ENCODE measurements around the gene HJURP. TPM values are rescaled to one million over a fixed set of nuclear protein-coding genes. Genes with fewer than 3 reads are reported as not detected.
A peak's percentile ranks its signal among the peaks of the same experiment; 100 is the strongest.
"Not testable (repeated sequence)": the region's sequence is repeated elsewhere in the genome, so short reads cannot be mapped to it uniquely, and the experiment has no call there.

Gene HJURP
- polyA plus RNA-seq (ENCODE audit: low read depth in 6 of 6), result not detected

- Mint-ChIP-seq H3K27me3 (peaks cover 0 to 18% (median 11%) of the 10 kb centered on the region in 3 donors), H3K9me3 (no peaks in the 10 kb centered on the region), H3K4me1 (peaks cover 8 to 20% (median 15%) of the 10 kb centered on the region in 3 donors), H3K36me3 (no peaks in the 10 kb centered on the region), H3K4me3 (peak within 1 kb of the TSS; percentile 86 to 99 (median 94)), H3K27ac (peak within 1 kb of the TSS in 4 of 6 donors; percentile 43 to 95 (median 67))
- ATAC-seq (ENCODE audit: low read depth in 2 of 2) (peak; percentile 98), DNase-seq (peak; percentile 88)
Observed at GRCh38 chr2:233854241-233854981, at the start of gene HJURP. Gene HJURP, minus strand, starts transcription at chr2:233854535. Its CDS starts 35 bp downstream, at chr2:233854500.

- Mint-ChIP-seq H3K27me3 (peaks cover 26 to 51% (median 32%) of the 10 kb centered on the region in 3 donors), H3K9me3 (no peaks in the 10 kb centered on the region), H3K4me3 (no peak overlapping the region), H3K27ac (no peak overlapping the region), H3K36me3 (no peaks in the 10 kb centered on the region), H3K4me1 (peaks cover 0 to 8% (median 0%) of the 10 kb centered on the region in 3 donors)
- ATAC-seq (ENCODE audit: low read depth in 2 of 2) (no peak), DNase-seq (no peak)
Observed at GRCh38 chr2:233901884-233902283, 47.5 kb upstream of the HJURP start.

GRCh38 chr2:233901367-233901766, 47.0 kb upstream of the HJURP start:
- Mint-ChIP-seq H3K36me3 (no peaks in the 10 kb centered on the region), H3K4me1 (peaks cover 0 to 8% (median 0%) of the 10 kb centered on the region in 3 donors), H3K9me3 (no peaks in the 10 kb centered on the region), H3K27me3 (peaks cover 25 to 52% (median 29%) of the 10 kb centered on the region in 3 donors), H3K27ac (peak overlapping the region in 1 of 6 donors; percentile 55), H3K4me3 (no peak overlapping the region)
- no peak for ATAC-seq (ENCODE audit: low read depth in 2 of 2)
- no peak for DNase-seq

- H3K9me3 Mint-ChIP-seq; H3K27ac Mint-ChIP-seq; DNase-seq; H3K4me1 Mint-ChIP-seq; ATAC-seq (ENCODE audit: low read depth in 2 of 2); H3K36me3 Mint-ChIP-seq; H3K4me3 Mint-ChIP-seq: not testable (repeated sequence)
- H3K27me3 Mint-ChIP-seq, result peaks cover 23 to 64% (median 32%) of the 10 kb centered on the region in 3 donors
Observed at GRCh38 chr2:233896253-233896652, 41.9 kb upstream of the HJURP start.

- no peak for DNase-seq
- Mint-ChIP-seq H3K27ac (no peak overlapping the region), H3K9me3 (no peaks in the 10 kb centered on the region), H3K36me3 (peaks cover 0 to 5% of the 10 kb centered on the region in 2 donors), H3K27me3 (peaks cover 28 to 62% (median 60%) of the 10 kb centered on the region in 3 donors), H3K4me1 (no peaks in the 10 kb centered on the region), H3K4me3 (no peak overlapping the region)
- ATAC-seq (ENCODE audit: low read depth in 2 of 2), result no peak
Observed at GRCh38 chr2:233892793-233893192, 38.5 kb upstream of the HJURP start.

GRCh38 chr2:233882353-233882752, 28.0 kb upstream of the HJURP start:
- Mint-ChIP-seq H3K27ac (no peak overlapping the region), H3K4me3 (no peak overlapping the region), H3K36me3 (peaks cover 13 to 35% of the 10 kb centered on the region in 2 donors), H3K4me1 (no peaks in the 10 kb centered on the region), H3K9me3 (peaks cover 12 to 50% (median 33%) of the 10 kb centered on the region in 7 donors), H3K27me3 (peaks cover 27 to 67% (median 64%) of the 10 kb centered on the region in 3 donors)
- ATAC-seq (ENCODE audit: low read depth in 2 of 2) (no peak), DNase-seq (no peak)

GRCh38 chr2:233872125-233872524, 17.8 kb upstream of the HJURP start:
- peak; percentile 73 to 77 for ATAC-seq (ENCODE audit: low read depth in 2 of 2)
- not testable (repeated sequence) for H3K4me3 Mint-ChIP-seq, DNase-seq, H3K27ac Mint-ChIP-seq, H3K36me3 Mint-ChIP-seq
- H3K27me3 Mint-ChIP-seq, result peaks cover 15 to 45% (median 34%) of the 10 kb centered on the region in 3 donors
- H3K9me3 Mint-ChIP-seq, result peaks cover 5 to 27% (median 16%) of the 10 kb centered on the region in 7 donors
- peaks cover 3 to 16% (median 15%) of the 10 kb centered on the region in 3 donors for H3K4me1 Mint-ChIP-seq

- ATAC-seq (ENCODE audit: low read depth in 2 of 2) (no peak), DNase-seq (no peak)
- Mint-ChIP-seq H3K4me3 (peak overlapping the region in 1 of 8 donors; percentile 17), H3K4me1 (peaks cover 3 to 17% (median 15%) of the 10 kb centered on the region in 3 donors), H3K36me3 (peaks cover 0 to 8% of the 10 kb centered on the region in 2 donors), H3K27me3 (peaks cover 15 to 41% (median 32%) of the 10 kb centered on the region in 3 donors), H3K27ac (no peak overlapping the region), H3K9me3 (peaks cover 5 to 30% (median 14%) of the 10 kb centered on the region in 7 donors)
Observed at GRCh38 chr2:233871432-233871831, 17.1 kb upstream of the HJURP start.

GRCh38 chr2:233867993-233868532, 13.7 kb upstream of the HJURP start, which contains the start of gene MSL3B:
Gene MSL3B, minus strand, starts transcription at chr2:233868386.
- DNase-seq, result peak; percentile 49
- peaks cover 3 to 17% (median 15%) of the 10 kb centered on the region in 3 donors for H3K4me1 Mint-ChIP-seq
- peaks cover 0 to 29% (median 7%) of the 10 kb centered on the region in 7 donors for H3K9me3 Mint-ChIP-seq
- peak within 1 kb of the TSS in 5 of 6 donors; percentile 76 to 93 (median 90) for H3K27ac Mint-ChIP-seq
- peaks cover 0 to 8% of the 10 kb centered on the region in 2 donors for H3K36me3 Mint-ChIP-seq
- H3K27me3 Mint-ChIP-seq, result peaks cover 11 to 21% (median 12%) of the 10 kb centered on the region in 3 donors
- peak within 1 kb of the TSS; percentile 79 to 94 (median 90) for H3K4me3 Mint-ChIP-seq
- peak; percentile 79 to 82 for ATAC-seq (ENCODE audit: low read depth in 2 of 2)

GRCh38 chr2:233866479-233866878, 12.1 kb upstream of the HJURP start:
- no peak for ATAC-seq (ENCODE audit: low read depth in 2 of 2)
- H3K36me3 Mint-ChIP-seq, result peaks cover 0 to 8% of the 10 kb centered on the region in 2 donors
- peaks cover 12 to 17% (median 12%) of the 10 kb centered on the region in 3 donors for H3K27me3 Mint-ChIP-seq
- H3K27ac Mint-ChIP-seq, result no peak overlapping the region
- peak overlapping the region in 1 of 8 donors; percentile 64 for H3K4me3 Mint-ChIP-seq
- peaks cover 3 to 7% (median 7%) of the 10 kb centered on the region in 3 donors for H3K4me1 Mint-ChIP-seq
- no peak for DNase-seq
- H3K9me3 Mint-ChIP-seq, result peaks cover 0 to 29% (median 7%) of the 10 kb centered on the region in 7 donors

GRCh38 chr2:233865838-233866237, 11.5 kb upstream of the HJURP start:
- H3K9me3 Mint-ChIP-seq, result peaks cover 0 to 29% (median 7%) of the 10 kb centered on the region in 7 donors
- peaks cover 3 to 7% (median 6%) of the 10 kb centered on the region in 3 donors for H3K4me1 Mint-ChIP-seq
- H3K27ac Mint-ChIP-seq, result no peak overlapping the region
- DNase-seq (no peak), ATAC-seq (ENCODE audit: low read depth in 2 of 2) (peak in 1 of 2 donors; percentile 28)
- H3K36me3 Mint-ChIP-seq, result peaks cover 0 to 8% of the 10 kb centered on the region in 2 donors
- peak overlapping the region in 3 of 8 donors; percentile 22 to 27 (median 26) for H3K4me3 Mint-ChIP-seq
- peaks cover 12 to 14% (median 12%) of the 10 kb centered on the region in 3 donors for H3K27me3 Mint-ChIP-seq

GRCh38 chr2:233862261-233862768, 8.0 kb upstream of the HJURP start:
- Mint-ChIP-seq H3K27ac (peak overlapping the region in 1 of 6 donors; percentile 41), H3K9me3 (peaks cover 0 to 13% (median 3%) of the 10 kb centered on the region in 7 donors), H3K27me3 (peaks cover 0 to 15% (median 10%) of the 10 kb centered on the region in 3 donors), H3K4me1 (peaks cover 0 to 2% (median 0%) of the 10 kb centered on the region in 3 donors), H3K36me3 (no peaks in the 10 kb centered on the region), H3K4me3 (no peak overlapping the region)
- ATAC-seq (ENCODE audit: low read depth in 2 of 2) (no peak), DNase-seq (no peak)

- Mint-ChIP-seq H3K4me3 (no peak overlapping the region), H3K4me1 (peaks cover 8 to 20% (median 15%) of the 10 kb centered on the region in 3 donors), H3K27ac (no peak overlapping the region), H3K9me3 (peaks cover 0 to 3% (median 0%) of the 10 kb centered on the region in 7 donors), H3K27me3 (peaks cover 0 to 15% (median 12%) of the 10 kb centered on the region in 3 donors), H3K36me3 (no peaks in the 10 kb centered on the region)
- DNase-seq, result no peak
- no peak for ATAC-seq (ENCODE audit: low read depth in 2 of 2)
Observed at GRCh38 chr2:233858331-233858730, 4.0 kb upstream of the HJURP start.

Data from naive B cell (primary cell).